SU-DHL-6 (cell line): ENCODE results near the gene OR52H1.

Experiments
- H2AFZ ChIP-seq: fragments of 200-600 bp; sonication (generic); 2 replicates; pipeline ENCODE4 v1.6.1; 2014; ENCODE audit warnings: low read depth, mild to moderate bottlenecking, moderate library complexity, mixed read lengths, antibody characterized with exemption, low read length; ENCODE audit not compliant: severe bottlenecking
- H3F3A ChIP-seq: fragments of 200-600 bp; shearing (Covaris generic); 2 replicates; pipeline ENCODE4 v1.6.0; 2016; ENCODE audit warnings: antibody characterized with exemption, mild to moderate bottlenecking; ENCODE audit not compliant: insufficient read depth
- H3K27ac ChIP-seq: fragments of 200-600 bp; sonication (generic); 2 replicates; pipeline ENCODE4 v1.5.1; 2016; ENCODE audit warnings: low read depth, mild to moderate bottlenecking, low read length, moderate library complexity, mixed read lengths
- H3K27me3 ChIP-seq: fragments of 200-600 bp; sonication (generic), shearing (Covaris generic); 2 replicates; pipeline ENCODE4 v1.6.0; 2014; ENCODE audit warnings: mild to moderate bottlenecking, low read length
- H3K36me3 ChIP-seq: fragments of 200-600 bp; sonication (generic); 2 replicates; pipeline ENCODE4 v1.6.1; 2014; ENCODE audit warnings: mild to moderate bottlenecking, low read length, mixed read lengths
- H3K4me2 ChIP-seq: fragments of 300-600, 200-600 bp; shearing (Covaris generic), sonication (generic); 2 replicates; pipeline ENCODE4 v1.6.0; 2014; ENCODE audit warnings: low read length, low read depth, mild to moderate bottlenecking; ENCODE audit not compliant: poor library complexity, severe bottlenecking
- H3K4me3 ChIP-seq: fragments of 200-600 bp; sonication (generic); 2 replicates; pipeline ENCODE4 v1.5.1; 2014; ENCODE audit warnings: antibody characterized with exemption, low read length, mild to moderate bottlenecking, mixed read lengths; ENCODE audit not compliant: insufficient read depth, poor library complexity, severe bottlenecking
- H3K79me2 ChIP-seq: fragments of 200-600 bp; sonication (generic); 2 replicates; pipeline ENCODE4 v1.6.1; 2014; ENCODE audit warnings: mild to moderate bottlenecking, low read length, moderate library complexity; ENCODE audit not compliant: insufficient read depth
- H3K9ac ChIP-seq: fragments of 200-600 bp; sonication (generic); 2 replicates; pipeline ENCODE4 v1.7.0; 2014; ENCODE audit warnings: mild to moderate bottlenecking, low read length
- H3K9me2 ChIP-seq: fragments of 200-600 bp; sonication (generic); replicated peaks from 2 replicates; pipeline ENCODE4 v1.6.1; 2014; ENCODE audit warnings: low read length; ENCODE audit not compliant: insufficient read depth
- H3K9me3 ChIP-seq: fragments of 200-600 bp; sonication (generic); 2 replicates; pipeline ENCODE4 v1.6.1; 2014; ENCODE audit warnings: low read length, mixed read lengths; ENCODE audit not compliant: insufficient read depth
- H4K20me1 ChIP-seq: fragments of 200-600 bp; sonication (generic); 2 replicates; pipeline ENCODE4 v1.6.1; 2014; ENCODE audit warnings: low read depth, mild to moderate bottlenecking, antibody characterized with exemption, low read length, moderate library complexity, mixed read lengths
- CTCF ChIP-seq: fragments of 200-600 bp; sonication (generic); IDR thresholded peaks from one replicate; pipeline ENCODE4 v1.5.1; 2017; ENCODE audit warnings: antibody characterized with exemption, mild to moderate bottlenecking, low read length, moderate library complexity; ENCODE audit not compliant: insufficient read depth, poor library complexity, severe bottlenecking
- EZH2phosphoT487 ChIP-seq: fragments of 200-600 bp; sonication (generic), shearing (Covaris generic); conservative IDR thresholded peaks from 2 replicates; pipeline ENCODE4 v1.6.1; 2018; ENCODE audit warnings: mild to moderate bottlenecking, antibody characterized with exemption, low read length, moderate library complexity, mixed read lengths

The OR52H1 gene

DNA sequence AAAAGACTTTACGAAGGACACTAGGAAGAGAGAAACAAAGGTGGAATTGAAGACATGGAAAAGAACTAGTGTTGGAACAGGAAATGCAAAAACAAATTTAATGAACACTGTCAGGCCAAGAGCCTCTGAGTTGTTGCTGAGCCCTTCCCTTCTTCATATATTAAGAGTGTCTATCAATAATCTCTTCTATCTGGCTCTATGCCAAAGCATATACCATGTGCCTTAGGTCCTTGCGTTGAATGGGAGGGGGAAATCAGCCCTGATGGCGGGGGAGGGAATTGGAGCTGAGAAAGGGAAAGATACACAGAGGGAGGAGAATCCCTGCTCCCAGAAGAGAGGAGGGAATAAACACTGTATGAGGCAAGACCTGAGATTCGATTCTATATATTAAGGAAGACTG is 26.8 kb upstream of the OR52H1 start:
- H3K79me2 ChIP-seq, result no peaks in the 10 kb centered on the region
- H3F3A ChIP-seq, result no peaks in the 10 kb centered on the region
- H3K4me2 ChIP-seq, result no peak overlapping the region
- TF ChIP-seq EZH2phosphoT487 (no peak), CTCF (no peak)
- no peaks in the 10 kb centered on the region for H3K9me3 ChIP-seq
- no peaks in the 10 kb centered on the region for H4K20me1 ChIP-seq
- no peak overlapping the region for H3K4me3 ChIP-seq
- H3K27me3 ChIP-seq, result no peaks in the 10 kb centered on the region
- H2AFZ ChIP-seq, result no peak overlapping the region
- no peaks in the 10 kb centered on the region for H3K36me3 ChIP-seq
- no peak overlapping the region for H3K27ac ChIP-seq
- H3K9me2 ChIP-seq, result no peaks in the 10 kb centered on the region
- no peak overlapping the region for H3K9ac ChIP-seq

DNA sequence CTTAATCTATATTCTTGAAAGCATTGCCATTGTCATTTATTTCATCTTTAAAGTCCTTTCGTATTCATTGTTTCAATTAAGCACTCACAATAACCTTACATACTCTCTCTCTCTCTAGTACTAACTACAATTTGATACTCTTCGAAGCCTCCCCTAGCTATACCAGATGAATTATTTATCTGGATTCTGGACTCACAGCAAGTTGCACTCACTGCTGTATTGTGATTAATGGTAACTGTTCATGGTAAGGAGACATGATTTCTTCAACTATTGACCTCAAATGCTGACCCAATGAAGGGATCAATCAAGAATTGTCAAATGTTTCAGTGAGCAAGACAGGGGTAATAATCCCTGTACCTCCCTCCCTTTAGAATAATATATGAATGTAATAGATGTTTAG is 26.3 kb upstream of the OR52H1 start:
- Histone ChIP-seq H3K4me3 (no peak overlapping the region), H3K4me2 (no peak overlapping the region), H3K79me2 (no peaks in the 10 kb centered on the region), H3K27me3 (no peaks in the 10 kb centered on the region), H4K20me1 (no peaks in the 10 kb centered on the region), H3F3A (no peaks in the 10 kb centered on the region), H3K9me3 (no peaks in the 10 kb centered on the region), H2AFZ (no peak overlapping the region), H3K36me3 (no peaks in the 10 kb centered on the region), H3K27ac (no peak overlapping the region), H3K9ac (no peak overlapping the region), H3K9me2 (no peaks in the 10 kb centered on the region)
- no peak for TF ChIP-seq CTCF
- TF ChIP-seq EZH2phosphoT487, result no peak

GRCh38 chr11:5564259-5565019 is 16.1 kb upstream of the OR52H1 start:
- Histone ChIP-seq H3K4me3 (no peak overlapping the region), H3K36me3 (no peaks in the 10 kb centered on the region), H3K27ac (no peak overlapping the region), H3K27me3 (no peaks in the 10 kb centered on the region), H2AFZ (peak overlapping the region; percentile 25), H3K9me2 (no peaks in the 10 kb centered on the region), H4K20me1 (no peaks in the 10 kb centered on the region), H3K9me3 (no peaks in the 10 kb centered on the region), H3K79me2 (no peaks in the 10 kb centered on the region), H3K9ac (no peak overlapping the region), H3F3A (no peaks in the 10 kb centered on the region), H3K4me2 (no peak overlapping the region)
- TF ChIP-seq EZH2phosphoT487 (no peak), CTCF (no peak)
